Measurements from ENCODE around the gene EVC2.

The EVC2 gene

GRCh38 chr4:5524446-5525299, 183.7 kb downstream of the EVC2 start:
- Mint-ChIP-seq H3K36me3 (ENCODE audit: low read depth) (peaks cover 12% of the 10 kb centered on the region), H3K9me3 (peaks cover 23% of the 10 kb centered on the region), H3K4me1 (peaks cover 28% of the 10 kb centered on the region), H3K27ac (no peak overlapping the region), H3K27me3 (ENCODE audit: low read depth, poor library complexity) (no peaks in the 10 kb centered on the region), H3K4me3 (no peak overlapping the region)
- peak; percentile 15 for DNase-seq
- TF ChIP-seq, protein P1, sequence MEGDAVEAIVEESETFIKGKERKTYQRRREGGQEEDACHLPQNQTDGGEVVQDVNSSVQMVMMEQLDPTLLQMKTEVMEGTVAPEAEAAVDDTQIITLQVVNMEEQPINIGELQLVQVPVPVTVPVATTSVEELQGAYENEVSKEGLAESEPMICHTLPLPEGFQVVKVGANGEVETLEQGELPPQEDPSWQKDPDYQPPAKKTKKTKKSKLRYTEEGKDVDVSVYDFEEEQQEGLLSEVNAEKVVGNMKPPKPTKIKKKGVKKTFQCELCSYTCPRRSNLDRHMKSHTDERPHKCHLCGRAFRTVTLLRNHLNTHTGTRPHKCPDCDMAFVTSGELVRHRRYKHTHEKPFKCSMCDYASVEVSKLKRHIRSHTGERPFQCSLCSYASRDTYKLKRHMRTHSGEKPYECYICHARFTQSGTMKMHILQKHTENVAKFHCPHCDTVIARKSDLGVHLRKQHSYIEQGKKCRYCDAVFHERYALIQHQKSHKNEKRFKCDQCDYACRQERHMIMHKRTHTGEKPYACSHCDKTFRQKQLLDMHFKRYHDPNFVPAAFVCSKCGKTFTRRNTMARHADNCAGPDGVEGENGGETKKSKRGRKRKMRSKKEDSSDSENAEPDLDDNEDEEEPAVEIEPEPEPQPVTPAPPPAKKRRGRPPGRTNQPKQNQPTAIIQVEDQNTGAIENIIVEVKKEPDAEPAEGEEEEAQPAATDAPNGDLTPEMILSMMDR (IDR thresholded peaks at IDR 0.05) = no peak

DNA sequence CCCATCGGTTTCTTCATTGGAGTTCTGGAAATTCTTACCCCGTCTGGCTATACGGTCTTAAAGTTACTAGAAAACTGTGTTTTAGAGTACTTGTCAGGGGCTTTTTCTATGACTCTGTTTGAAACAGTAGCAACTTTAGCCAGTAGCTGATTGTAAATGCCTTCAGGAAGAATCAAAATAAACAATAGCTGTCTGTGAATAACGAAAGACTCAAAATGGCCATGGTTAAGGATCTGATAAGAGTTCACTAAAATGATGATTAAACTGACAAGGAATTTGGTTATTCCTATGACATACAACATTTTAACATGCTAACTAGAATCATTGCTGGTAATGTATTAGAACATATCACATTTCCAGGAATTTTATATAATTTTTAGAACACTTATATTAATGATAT, 191.0 kb downstream of the EVC2 start:
- H3K9me3 Mint-ChIP-seq = peaks cover 59% of the 10 kb centered on the region
- no peak overlapping the region for H3K4me3 Mint-ChIP-seq
- TF ChIP-seq, protein P1 (IDR thresholded peaks at IDR 0.05) = no peak
- H3K27me3 Mint-ChIP-seq (ENCODE audit: low read depth, poor library complexity) = peaks cover 4% of the 10 kb centered on the region
- H3K27ac Mint-ChIP-seq = no peak overlapping the region
- no peak for DNase-seq
- H3K36me3 Mint-ChIP-seq (ENCODE audit: low read depth) = peaks cover 20% of the 10 kb centered on the region
- H3K4me1 Mint-ChIP-seq = no peaks in the 10 kb centered on the region

- DNase-seq = no peak
- Mint-ChIP-seq H3K4me1 (no peaks in the 10 kb centered on the region), H3K36me3 (ENCODE audit: low read depth) (peaks cover 15% of the 10 kb centered on the region), H3K4me3 (no peak overlapping the region), H3K27ac (no peak overlapping the region), H3K27me3 (ENCODE audit: low read depth, poor library complexity) (peaks cover 7% of the 10 kb centered on the region), H3K9me3 (peaks cover 59% of the 10 kb centered on the region)
- TF ChIP-seq, protein P1 (IDR thresholded peaks at IDR 0.05) = no peak
These were observed 192.7 kb downstream of the EVC2 start for GRCh38 chr4:5515646-5516045.
